Endometrial microvascular endothelial cells (primary cell): ENCODE measurements around the gene KLF13. TPM values are rescaled to one million over a fixed set of nuclear protein-coding genes. Genes with fewer than 3 reads are reported as not detected.

Source experiments
- in situ Hi-C: cut with HindIII; loops from 2 replicates; pipeline ENCODE4 v1.10.0; 2017; ENCODE audit warnings: low sequenced_read_pairs, low pct_unique_long_range_greater_than_20kb; ENCODE audit errors: inconsistent ontology term
- total RNA-seq: library from RNA; depleted of rRNA; stranded (reverse); fragments of >200 nt; gene quantifications from one replicate; pipeline ENCODE4 v1.2.3, GENCODE V29; 2015; ENCODE audit errors: inconsistent ontology term

KLF13 gene
- total RNA-seq, 1 donor from 2014 or later, result 21.2 TPM

DNA sequence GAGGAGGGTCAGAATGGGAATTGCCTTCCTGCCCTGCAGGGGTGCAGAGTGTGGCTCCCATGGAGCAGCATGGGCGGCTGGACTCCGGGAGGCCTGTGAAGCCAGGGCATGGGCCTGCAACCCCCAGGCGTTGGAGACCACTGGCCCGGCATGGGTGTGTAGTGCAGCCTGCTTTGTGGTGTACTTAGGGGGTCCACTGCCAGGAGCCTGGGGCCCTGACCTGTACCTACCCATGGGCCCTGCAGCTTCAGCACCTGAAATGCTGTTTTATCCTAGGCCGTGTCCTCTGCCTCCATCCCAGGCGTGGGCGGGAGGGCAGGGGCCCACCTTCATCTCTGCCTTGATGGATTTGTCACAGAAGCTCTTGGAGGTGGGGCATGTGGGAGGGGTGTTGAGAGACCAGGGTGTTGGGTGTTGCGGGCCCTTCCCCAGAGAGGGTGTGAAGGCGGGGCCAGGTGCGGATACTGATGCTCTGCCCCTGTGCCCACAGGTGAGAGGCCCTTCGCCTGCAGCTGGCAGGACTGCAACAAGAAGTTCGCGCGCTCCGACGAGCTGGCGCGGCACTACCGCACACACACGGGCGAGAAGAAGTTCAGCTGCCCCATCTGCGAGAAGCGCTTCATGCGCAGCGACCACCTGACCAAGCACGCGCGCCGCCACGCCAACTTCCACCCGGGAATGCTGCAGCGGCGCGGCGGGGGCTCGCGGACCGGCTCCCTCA, 45.0 kb downstream of the KLF13 start:
- in situ Hi-C loops, result no loop called here

DNA sequence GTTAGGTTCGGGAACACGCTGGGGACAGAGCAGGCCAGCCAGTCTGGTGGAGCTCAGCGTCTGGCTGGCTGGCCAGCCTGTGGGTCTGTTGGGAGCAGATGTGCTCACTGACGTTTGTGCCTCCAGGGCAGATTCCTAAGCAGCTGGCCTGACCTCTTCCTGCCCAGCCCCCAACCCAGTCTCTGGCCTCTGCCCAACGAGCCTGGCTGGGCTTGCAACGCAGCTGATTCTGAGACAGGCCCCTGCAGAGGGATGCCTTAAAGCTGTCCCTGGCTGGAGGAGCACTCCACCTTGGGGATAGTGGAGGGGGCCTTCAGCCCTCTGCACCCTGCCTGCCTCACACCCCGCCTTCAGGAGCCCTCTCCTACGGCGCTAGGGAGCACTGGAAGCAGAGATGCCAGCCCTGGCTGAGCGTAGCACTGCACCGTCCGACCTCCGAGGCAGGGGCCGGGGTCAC, 46.0 kb downstream of the KLF13 start:
- in situ Hi-C loops, result no loop called here

DNA sequence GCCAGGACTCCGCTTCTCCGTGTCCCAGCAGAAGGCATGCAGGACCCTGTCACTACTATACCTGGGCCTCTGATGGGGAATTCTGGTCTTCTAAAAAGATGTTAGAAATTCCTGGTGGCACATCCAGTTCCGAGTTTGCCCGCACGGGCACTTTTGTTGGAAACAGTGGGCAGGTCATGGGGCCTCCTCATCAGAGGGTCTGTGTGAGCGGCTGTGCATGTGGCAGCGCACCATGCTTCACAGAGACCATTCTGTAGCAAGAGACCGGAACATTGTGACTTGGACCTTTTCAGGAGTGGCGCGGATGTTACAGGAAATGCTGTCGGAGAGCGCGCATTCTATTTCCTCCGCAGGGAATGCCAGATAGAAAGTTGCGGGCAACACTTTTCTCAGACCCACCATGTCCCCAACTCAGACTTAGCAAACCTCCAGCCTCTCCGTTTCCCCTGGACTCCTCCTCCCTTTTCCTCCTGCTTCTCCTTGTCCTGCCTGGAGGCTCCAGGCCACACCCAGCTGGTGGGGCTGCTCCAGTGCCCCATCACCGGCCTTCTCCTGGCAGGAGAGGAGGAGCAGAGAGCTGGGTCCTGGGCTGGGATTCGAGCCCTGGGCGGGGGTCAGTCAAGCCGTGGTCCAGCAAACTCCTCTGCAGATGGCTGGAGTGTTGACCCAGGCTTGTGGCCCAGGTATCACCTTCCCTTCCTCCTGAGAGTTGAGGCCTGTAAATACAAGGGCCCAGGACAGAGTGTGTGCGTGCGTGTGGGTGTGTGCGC, 46.6 kb downstream of the KLF13 start:
- in situ Hi-C loops, result no loop called here

DNA sequence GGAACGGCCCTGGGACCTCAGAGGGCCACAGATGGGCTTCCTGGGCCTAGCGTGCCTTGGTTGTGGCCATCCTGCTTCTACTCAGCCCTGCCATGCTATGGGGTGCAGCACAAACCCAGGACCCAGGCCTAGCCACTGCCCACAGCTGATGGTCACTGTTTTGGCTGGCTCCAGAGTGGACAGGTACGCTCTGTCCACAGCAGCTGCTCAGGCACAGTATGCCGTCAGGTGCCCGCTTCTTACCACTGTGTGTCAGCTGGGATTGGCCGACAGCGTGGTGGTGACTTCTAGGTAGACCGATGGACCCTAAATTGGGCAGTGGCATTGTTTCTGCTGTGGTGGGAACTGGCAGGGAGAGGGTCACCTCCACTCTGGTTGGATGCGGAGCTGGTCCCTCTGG, 47.3 kb downstream of the KLF13 start:
- in situ Hi-C loops, result no loop called here

DNA sequence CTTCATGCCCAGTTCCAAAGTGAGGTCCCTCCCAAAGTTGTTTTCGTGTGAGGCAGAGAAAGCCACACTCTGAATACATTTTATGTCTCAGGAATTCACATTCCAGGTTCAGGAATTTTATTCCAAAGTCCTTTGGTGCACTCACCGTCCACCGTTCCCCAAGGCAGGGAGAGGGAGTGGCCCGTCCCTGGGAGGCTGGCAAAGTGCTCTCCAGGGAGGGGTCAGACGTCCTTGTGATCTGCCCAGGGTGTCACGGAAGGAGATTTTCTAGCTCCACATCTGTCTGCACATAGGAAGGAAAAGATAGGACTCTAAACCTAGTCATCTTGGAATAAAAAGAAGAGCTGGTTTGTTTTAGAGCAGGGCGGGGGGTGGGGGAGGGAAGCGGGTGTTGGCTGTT, 47.9 kb downstream of the KLF13 start:
- in situ Hi-C loops, result no loop called here

DNA sequence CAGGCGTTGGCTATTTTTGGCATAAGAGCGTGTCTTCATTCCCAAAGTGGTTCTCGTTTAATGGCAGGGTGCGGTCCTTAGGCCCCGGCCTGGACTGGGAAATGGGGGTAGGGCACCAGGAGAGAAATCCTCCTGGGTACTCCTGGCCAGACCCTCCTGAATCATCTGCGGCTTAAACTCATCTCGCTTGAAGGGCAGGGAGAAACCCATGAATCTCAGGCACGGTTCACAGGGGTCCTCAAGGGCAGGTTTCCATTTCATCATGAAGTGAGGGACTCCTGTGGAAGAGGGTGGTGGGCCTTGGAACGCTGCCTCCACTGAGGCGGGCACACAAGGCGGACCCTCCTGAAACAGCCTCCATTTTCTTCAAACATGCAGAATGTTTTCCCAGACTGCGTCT, 48.4 kb downstream of the KLF13 start:
- in situ Hi-C loops, result no loop called here

DNA sequence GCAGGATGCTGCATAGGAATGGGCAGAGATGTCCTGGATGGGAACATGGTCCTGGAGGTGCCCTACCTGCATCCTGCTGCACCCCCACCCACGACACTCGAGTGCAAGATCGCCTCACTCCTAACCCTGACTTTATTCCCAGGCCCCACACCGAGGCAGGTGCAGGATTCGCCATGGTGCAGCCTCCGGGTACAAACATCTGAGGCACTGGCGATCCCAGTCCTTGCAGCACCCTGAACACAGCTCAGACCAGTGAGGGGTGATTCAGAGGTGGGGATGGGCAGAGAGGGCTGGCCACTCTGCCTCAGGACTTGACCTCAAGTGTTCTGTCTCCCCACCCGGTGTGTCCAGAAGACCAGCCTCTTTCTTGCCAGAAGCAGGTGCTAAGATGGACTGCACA, 49.1 kb downstream of the KLF13 start:
- in situ Hi-C loops, result no loop called here

DNA sequence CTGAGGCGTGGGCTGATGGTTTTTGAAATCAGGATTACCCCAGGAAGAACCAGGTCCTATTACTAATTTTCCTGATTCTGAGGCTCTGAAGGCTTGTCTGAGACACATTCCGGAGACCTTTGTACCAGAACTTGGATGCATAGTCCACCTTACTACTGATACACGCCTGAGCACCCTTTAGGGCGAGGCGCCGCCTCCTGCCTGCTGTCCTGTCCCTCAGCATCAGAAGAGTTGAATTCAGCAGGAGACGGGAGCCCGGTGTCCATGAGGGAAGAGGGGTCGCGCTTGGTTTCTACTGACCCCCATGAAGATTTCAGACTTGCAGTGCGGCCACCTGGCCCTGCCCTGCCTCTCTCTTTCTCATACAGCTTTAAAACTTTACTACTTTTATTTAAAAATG, 49.9 kb downstream of the KLF13 start:
- in situ Hi-C loops, result no loop called here

DNA sequence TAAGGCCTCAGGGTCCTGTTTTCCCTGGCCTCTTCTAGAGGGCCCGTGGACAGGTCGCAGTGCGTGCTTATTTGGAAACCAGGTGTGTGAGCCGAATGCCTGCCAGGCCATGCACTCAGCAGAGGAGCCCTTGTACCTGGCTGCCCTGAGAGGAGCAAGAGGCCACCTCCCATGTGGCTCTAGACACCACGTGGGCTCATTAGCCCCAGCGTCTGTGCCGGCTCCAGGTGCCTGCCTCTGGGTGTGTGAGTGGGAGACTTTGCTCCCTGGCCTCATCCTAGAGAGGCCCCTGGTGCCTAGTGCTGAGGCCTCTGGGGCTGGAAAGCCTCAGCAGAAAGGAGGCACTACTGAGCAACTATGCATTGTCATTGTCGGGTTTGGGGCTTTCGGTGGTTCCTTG, 50.4 kb downstream of the KLF13 start:
- in situ Hi-C loops, result no loop called here

DNA sequence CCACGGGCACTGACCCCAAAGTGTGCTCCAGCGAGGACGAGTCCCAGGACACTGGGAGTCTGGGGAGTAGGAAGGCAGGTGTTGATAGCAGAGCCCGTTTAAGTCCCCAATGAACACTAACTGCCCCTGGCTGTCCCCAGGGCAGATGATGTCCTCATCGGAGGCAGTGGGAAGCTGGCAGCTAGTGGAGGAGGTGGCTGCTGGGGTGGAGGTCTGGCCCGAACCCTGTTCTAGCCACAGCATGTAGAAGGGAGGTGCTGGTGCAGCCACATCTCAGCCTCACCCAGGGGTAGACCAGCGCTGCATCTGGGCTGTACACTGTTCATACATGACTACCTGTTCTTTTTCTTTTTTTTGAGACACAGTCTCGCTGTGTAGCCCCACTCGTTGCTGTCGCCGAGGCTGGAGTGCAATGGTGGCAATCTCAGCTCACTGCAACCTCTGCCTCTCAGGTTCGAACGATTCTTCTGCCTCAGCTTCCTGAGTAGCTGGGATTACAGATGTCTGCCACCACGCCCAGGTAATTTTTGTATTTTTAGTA, 51.8 kb downstream of the KLF13 start:
- in situ Hi-C loops, result no loop called here

DNA sequence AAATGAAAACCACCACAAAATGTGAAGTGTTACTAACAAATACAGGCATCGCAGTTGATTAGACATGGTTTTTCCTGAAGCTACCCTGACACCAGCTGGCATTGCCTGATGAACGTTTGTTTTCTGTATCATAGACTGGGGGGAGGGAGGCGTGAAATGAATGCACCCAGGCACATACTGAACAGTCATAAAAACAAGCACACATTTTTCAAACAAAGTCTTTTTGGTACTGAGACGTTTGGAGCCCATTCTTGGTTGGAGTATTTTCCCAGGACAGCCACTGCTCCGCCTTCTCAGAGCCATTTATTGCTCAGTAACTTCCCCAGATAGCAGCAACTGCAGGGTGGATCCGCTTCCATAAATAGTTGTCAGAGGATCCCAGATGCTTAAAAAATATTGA, 52.4 kb downstream of the KLF13 start:
- in situ Hi-C loops, result no loop called here

DNA sequence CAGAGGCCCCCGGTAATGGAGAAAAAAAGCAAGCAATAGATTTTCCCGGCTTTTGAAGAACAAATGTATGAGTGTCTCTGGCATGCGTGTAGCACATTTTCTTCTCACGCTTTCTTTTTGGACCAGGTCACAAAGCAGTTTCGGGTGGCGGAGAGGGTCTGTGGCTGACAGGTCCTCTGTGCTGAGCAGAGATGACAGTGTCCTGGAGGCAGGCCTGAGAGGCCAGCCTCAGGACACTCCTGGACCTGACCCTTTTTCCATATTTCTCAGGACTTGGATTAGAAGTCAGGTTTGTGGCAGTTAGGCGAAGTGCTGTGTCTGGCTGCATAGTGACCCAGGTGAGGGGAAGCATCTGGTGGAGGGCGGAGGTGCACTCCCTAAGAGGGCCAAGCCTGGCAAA, 52.9 kb downstream of the KLF13 start:
- in situ Hi-C loops, result no loop called here

DNA sequence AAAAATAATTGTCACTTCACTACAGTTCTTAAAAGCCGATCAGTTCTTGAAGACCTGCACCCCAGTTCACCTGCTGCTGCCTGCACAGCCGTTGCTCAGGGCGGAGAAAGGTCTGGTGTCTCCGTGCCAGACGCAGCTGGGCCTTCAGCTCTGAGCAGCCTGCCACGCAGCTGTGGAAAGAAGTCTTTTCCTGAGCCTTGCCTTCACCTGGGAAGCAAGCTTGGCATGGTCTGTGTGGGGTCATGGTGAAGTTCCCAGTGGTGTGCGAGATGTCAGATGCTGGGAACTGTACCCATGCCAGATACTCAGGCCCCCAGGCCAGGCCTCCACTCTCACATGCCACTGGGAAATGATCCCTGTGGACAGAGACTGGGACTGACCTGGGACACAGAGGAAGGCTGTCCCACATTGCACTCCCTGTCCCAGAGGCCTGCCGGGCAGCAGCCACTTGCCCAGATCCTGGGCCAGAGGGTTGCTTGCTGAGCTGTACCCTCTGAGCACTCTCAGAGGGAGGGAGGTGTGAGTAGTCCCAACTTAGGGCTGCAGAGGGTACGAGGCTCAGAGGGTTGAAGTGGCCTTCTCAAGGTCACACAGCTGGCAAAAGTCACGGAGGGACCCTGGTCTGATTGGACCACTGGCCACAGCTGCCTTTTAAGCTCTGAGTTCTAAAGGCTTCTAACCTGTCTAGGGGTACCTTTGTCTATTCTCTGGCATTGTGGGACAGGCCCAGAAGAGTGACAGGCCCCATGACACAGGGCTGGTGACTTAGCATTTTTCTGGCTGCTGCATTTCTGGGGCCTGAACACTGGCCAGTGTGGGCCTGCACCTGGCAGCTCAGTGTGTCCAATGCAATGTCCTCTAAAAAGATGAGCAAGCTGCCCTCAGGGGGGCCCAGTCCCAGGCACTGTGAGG, 55.4 kb downstream of the KLF13 start:
- in situ Hi-C loops, result no loop called here

DNA sequence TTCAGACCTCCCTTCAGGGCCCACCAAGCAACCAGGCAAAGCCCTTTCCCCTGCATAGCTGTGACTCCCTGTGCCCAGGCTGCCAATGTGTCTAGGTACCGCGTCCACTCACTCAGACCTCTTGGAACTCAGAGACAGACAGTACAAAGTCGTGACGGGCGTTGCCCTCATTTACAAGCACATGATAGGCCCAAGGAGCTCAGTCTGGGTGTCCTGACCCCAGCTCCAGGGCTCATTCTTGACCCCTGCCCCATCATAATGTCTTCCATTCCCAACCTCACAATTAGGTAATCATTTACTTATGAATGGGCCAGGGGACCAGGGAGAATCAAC, 56.0 kb downstream of the KLF13 start:
- in situ Hi-C loops, result no loop called here

DNA sequence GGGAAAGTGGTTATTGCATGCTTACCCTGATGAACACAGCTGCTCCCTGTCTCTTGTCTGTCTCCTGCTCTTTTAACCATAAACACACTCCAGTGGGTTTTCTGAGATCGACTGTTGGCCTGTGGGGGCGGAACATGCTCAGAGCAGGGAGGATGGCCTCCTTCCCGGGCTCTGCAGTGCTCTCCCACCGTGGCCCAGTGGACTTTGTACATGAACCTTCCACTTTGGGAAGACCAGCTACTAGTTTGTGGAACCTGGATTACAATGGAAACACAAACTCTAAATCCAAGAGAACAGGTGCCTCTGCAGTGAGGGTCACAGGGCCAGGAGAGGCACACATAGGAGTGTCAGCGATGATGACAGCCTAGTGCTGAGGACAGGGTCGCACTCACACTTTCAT, 56.5 kb downstream of the KLF13 start:
- in situ Hi-C loops, result no loop called here

DNA sequence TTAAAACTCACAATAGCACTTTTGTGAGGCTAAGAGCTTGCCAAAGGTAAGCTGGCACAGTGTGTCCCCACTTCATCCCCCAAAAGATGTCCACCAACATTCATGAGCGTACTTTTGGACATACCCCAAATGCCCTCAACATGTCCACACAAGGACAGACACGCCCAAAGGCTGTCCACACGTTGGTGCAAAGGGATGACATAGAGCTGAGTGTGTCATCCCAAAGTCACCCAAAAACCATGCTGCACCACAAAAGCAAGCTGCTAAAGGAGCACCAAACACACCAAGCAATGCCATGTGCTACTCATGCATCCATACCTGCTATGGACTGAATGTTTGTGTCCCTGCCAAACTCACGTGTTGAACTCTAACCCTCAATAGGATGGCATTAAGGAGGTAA, 57.9 kb downstream of the KLF13 start:
- in situ Hi-C loops, result no loop called here

DNA sequence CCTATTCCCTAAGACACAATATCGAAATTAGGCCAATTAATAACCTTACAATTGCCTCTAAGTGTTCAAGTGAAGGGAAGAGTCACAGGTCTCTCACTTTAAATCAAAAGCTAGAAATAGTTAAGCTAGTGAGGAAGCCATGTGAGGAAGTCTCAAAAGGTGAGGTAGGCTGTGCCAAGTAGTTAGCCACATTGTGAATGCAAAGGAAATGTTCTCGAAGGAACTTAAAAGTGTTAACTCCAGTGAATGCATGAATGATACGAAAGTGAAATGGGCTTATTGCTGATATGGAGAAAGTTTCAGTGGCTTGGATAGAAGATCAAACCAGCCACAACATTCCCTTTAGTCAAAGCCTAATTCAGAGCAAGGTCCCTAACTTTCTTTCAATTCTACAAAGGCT, 59.1 kb downstream of the KLF13 start:
- in situ Hi-C loops, result no loop called here

DNA sequence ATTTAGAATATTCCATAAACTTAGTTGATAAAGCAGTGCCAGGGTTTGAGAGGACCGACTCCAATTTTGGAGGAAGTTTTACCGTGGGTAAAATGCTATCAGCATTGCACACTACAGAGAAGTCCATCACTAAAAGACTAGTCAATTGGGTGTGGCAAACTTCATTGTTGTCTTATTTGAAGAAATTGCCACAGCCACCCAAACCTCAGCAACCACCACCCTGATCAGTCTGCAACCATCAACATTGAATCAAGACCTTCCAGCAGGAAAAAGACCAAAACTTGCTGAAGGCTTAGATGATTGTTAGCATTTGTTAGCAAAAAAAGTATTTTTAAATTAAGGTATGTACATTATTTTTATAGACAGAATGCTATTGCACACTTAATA, 60.5 kb downstream of the KLF13 start:
- in situ Hi-C loops, result no loop called here

DNA sequence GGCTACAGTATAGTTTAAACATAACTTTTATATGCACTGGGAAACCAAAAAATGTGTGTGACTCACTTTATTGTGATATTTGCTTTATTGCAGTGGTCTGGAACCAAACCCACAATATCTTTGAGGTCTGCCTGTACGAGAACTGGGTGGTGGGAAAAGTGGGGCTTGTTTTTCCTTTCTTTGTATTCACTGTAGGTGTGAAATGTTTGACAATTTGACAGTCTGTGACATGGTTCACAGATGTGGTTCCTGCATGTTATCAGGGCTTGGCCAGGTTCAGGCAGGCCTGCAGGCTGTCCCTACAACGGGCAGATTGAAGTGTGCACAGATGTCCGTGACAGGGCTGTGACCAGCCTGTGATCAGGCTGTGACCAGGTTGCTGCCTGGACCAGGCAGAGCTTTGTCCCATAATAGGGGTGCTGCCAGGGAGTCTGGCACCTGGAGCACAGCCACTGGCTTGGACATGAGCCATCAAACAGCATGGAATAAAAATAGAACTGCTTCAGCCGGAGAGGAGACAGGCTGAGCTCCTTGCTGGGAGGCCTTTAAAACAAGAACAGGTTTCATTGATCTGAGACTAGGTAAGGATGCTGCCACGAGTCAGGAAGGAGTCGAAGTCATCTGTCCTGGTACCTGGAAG, 61.0 kb downstream of the KLF13 start:
- in situ Hi-C loops, result no loop called here
